ENCODE results near the gene ROMO1.
"Not testable (repeated sequence)": the region's sequence is repeated elsewhere in the genome, so short reads cannot be mapped to it uniquely, and the experiment has no call there.

The ROMO1 gene

GRCh38 chr20:35711588-35712209, 12.5 kb downstream of the ROMO1 start:
- DNase-seq = no peak

GRCh38 chr20:35713120-35713519, 13.9 kb downstream of the ROMO1 start:
- DNase-seq = not testable (repeated sequence)

GRCh38 chr20:35714127-35714526, 14.9 kb downstream of the ROMO1 start:
- no peak for DNase-seq

- no peak for DNase-seq
Observed at GRCh38 chr20:35715652-35716051, 16.4 kb downstream of the ROMO1 start.

GRCh38 chr20:35716330-35716729, 17.1 kb downstream of the ROMO1 start:
- DNase-seq = no peak

GRCh38 chr20:35718321-35718720, 19.1 kb downstream of the ROMO1 start:
- not testable (repeated sequence) for DNase-seq

- DNase-seq = no peak
Observed at GRCh38 chr20:35718972-35719635, 19.9 kb downstream of the ROMO1 start.

GRCh38 chr20:35719717-35720116, 20.5 kb downstream of the ROMO1 start:
- no peak for DNase-seq

- no peak for DNase-seq
Observed at GRCh38 chr20:35720165-35721123, 21.2 kb downstream of the ROMO1 start.

- no peak for DNase-seq
Observed at GRCh38 chr20:35721219-35721618, 22.0 kb downstream of the ROMO1 start.

GRCh38 chr20:35721621-35722020, 22.4 kb downstream of the ROMO1 start:
- DNase-seq = no peak

- not testable (repeated sequence) for DNase-seq
Observed at GRCh38 chr20:35723275-35723639, 24.1 kb downstream of the ROMO1 start.

GRCh38 chr20:35723652-35724320, 24.6 kb downstream of the ROMO1 start:
- not testable (repeated sequence) for DNase-seq

- no peak for DNase-seq
Observed at GRCh38 chr20:35724321-35725230, 25.4 kb downstream of the ROMO1 start.

- no peak for DNase-seq
Observed at GRCh38 chr20:35726842-35727711, 27.9 kb downstream of the ROMO1 start.

GRCh38 chr20:35729283-35729807, 30.1 kb downstream of the ROMO1 start:
- no peak for DNase-seq

- no peak for DNase-seq
Observed at GRCh38 chr20:35729836-35730582, 30.8 kb downstream of the ROMO1 start.

GRCh38 chr20:35730583-35731468, 31.6 kb downstream of the ROMO1 start:
- DNase-seq = no peak

- DNase-seq = no peak
Observed at GRCh38 chr20:35731469-35731788, 32.2 kb downstream of the ROMO1 start.
